ENCODE data around the gene PGA4. TPM values are rescaled to one million over a fixed set of nuclear protein-coding genes. Genes with fewer than 3 reads are reported as not detected.
"Not testable (repeated sequence)": the region's sequence is repeated elsewhere in the genome, so short reads cannot be mapped to it uniquely, and the experiment has no call there.

Gene PGA4
- total and polyA plus RNA-seq, 9 donors: 0.45 to 9.3 (median 1.4) TPM; not detected in 3

DNA sequence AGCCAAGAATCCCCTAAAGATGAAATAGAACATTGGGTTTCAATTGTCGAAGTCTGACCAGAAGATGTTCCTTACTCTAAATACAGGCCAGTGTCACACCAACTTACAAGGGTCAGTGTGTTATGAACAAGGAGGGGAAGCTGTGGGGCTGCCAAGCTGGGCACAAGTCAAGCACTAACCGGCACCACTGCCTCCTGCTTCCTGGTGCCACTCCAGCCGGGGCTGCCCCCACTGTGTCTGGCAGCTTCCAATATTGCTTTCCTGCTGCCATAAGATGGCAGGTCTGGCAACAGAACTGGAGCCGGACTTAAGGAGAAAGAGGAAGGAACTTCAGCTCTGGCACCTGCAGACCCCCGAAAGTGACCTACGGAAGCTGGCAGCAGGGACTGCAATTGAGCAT lies 47.2 kb upstream of the PGA4 start:
- 80 to 86% (median 85%) methylated on average over 6 of the region's 6 CpGs for WGBS, 3 donors

DNA sequence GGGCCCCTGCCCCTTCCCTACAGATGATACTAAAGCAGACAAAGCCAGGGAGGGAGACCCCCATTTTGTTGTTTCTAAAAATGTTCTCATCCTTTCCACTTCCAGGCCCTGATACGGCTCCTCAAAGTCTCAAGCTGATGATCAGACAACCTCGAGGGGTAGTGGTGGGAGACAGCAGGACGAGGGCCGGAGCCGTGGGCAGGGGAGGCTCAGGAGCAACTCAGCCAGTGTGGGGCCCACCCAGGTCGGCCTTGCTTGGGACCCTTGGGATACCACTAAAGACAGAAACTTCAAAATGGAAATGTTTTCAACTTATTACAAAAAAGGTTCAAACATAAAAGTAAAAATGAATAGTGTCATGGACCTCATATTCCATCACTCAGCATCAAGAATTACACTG lies 45.7 kb upstream of the PGA4 start:
- TF ChIP-seq, protein P1, sequence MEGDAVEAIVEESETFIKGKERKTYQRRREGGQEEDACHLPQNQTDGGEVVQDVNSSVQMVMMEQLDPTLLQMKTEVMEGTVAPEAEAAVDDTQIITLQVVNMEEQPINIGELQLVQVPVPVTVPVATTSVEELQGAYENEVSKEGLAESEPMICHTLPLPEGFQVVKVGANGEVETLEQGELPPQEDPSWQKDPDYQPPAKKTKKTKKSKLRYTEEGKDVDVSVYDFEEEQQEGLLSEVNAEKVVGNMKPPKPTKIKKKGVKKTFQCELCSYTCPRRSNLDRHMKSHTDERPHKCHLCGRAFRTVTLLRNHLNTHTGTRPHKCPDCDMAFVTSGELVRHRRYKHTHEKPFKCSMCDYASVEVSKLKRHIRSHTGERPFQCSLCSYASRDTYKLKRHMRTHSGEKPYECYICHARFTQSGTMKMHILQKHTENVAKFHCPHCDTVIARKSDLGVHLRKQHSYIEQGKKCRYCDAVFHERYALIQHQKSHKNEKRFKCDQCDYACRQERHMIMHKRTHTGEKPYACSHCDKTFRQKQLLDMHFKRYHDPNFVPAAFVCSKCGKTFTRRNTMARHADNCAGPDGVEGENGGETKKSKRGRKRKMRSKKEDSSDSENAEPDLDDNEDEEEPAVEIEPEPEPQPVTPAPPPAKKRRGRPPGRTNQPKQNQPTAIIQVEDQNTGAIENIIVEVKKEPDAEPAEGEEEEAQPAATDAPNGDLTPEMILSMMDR (IDR thresholded peaks at IDR 0.05): no peak
- TF ChIP-seq EP300 (IDR thresholded peaks at IDR 0.05): no peak
- no peak for TF ChIP-seq POLR2A (IDR thresholded peaks at IDR 0.05)
- intact Hi-C loops (cut with DNase I): loop anchor here in 1 of 4 donors (10.0 kb wide), 1 partner anchor 342 kb away; no protein-coding TSS in a partner anchor
- H3K4me1 ChIP-seq (ENCODE audit: insufficient read depth): no peaks in the 10 kb centered on the region
- 55 to 57% (median 56%) methylated on average over 6 of the region's 6 CpGs for WGBS, 3 donors
- H3K27me3 ChIP-seq: no peaks in the 10 kb centered on the region
- no peaks in the 10 kb centered on the region for H3K9me3 ChIP-seq
- no peak overlapping the region for H3K4me3 ChIP-seq
- DNase-seq: no peak
- H3K36me3 ChIP-seq: no peaks in the 10 kb centered on the region
- no peak overlapping the region for H3K27ac ChIP-seq

More for the DNA sequence above, 47.2 kb upstream of the PGA4 start:
- no peak overlapping the region for H3K4me3 ChIP-seq
- no peaks in the 10 kb centered on the region for H3K27me3 ChIP-seq
- DNase-seq: no peak
- no peak for TF ChIP-seq POLR2A (IDR thresholded peaks at IDR 0.05)
- TF ChIP-seq, protein P1 (IDR thresholded peaks at IDR 0.05): no peak
- TF ChIP-seq EP300 (IDR thresholded peaks at IDR 0.05): no peak
- no peaks in the 10 kb centered on the region for H3K9me3 ChIP-seq
- H3K27ac ChIP-seq: no peak overlapping the region
- intact Hi-C loops (cut with DNase I): loop anchor here in 1 of 4 donors (10.0 kb wide), 1 partner anchor 340 kb away; no protein-coding TSS in a partner anchor
- no peaks in the 10 kb centered on the region for H3K4me1 ChIP-seq (ENCODE audit: insufficient read depth)
- no peaks in the 10 kb centered on the region for H3K36me3 ChIP-seq

DNA sequence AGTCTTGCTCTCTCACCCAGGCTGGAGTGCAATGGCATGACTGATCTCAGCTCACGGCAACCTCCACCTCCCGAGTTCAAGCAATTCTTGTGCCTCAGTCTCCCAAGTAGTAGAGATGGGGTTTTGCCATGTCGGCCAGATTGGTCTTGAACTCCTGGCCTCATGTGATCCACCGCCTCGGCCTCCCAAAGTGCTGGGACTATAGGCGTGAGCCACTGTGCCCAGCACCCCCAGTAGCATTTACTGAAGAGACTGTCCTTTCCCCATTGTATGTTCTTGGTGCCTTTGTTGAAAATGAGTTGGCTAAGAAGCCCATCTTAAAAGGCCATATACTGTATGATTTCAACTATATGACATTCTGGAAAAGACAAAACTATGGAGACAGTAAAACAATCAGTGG lies 41.9 kb upstream of the PGA4 start:
- intact Hi-C loops (cut with DNase I); H3K27ac ChIP-seq; H3K4me3 ChIP-seq; H3K27me3 ChIP-seq; DNase-seq; H3K4me1 ChIP-seq (ENCODE audit: insufficient read depth); H3K9me3 ChIP-seq; H3K36me3 ChIP-seq: not testable (repeated sequence)
- 89 to 98% (median 93%) methylated on average over 6 of the region's 6 CpGs for WGBS, 3 donors

DNA sequence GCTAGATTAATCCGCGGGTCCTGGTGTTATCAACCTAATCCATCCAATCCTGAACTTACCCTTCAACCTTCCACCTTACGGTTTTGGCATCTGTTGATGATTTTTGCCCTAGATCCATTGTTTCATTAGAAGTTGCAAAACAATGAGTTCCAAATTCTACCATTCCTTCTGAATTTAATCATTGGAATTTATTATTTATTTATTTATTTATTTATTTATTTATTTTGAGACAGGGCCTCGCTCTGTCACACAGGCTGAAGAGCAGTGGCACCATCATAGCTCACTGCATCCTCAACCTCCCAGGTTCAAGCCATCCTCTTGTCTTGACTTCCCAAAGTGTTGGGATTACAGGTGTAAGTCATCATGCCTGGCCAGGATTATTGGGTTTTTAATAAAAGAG lies 40.7 kb upstream of the PGA4 start:
- WGBS, 3 donors: 88 to 95% (median 93%) methylated on average over 4 of the region's 4 CpGs
- Histone ChIP-seq H3K27ac (no peak overlapping the region), H3K27me3 (no peaks in the 10 kb centered on the region), H3K36me3 (no peaks in the 10 kb centered on the region), H3K9me3 (no peaks in the 10 kb centered on the region), H3K4me3 (no peak overlapping the region), H3K4me1 (ENCODE audit: insufficient read depth) (no peaks in the 10 kb centered on the region)
- TF ChIP-seq POLR2A (IDR thresholded peaks at IDR 0.05) (no peak), EP300 (IDR thresholded peaks at IDR 0.05) (no peak)
- TF ChIP-seq, protein P1 (IDR thresholded peaks at IDR 0.05): no peak
- intact Hi-C loops (cut with DNase I): no loop called here
- DNase-seq: no peak

DNA sequence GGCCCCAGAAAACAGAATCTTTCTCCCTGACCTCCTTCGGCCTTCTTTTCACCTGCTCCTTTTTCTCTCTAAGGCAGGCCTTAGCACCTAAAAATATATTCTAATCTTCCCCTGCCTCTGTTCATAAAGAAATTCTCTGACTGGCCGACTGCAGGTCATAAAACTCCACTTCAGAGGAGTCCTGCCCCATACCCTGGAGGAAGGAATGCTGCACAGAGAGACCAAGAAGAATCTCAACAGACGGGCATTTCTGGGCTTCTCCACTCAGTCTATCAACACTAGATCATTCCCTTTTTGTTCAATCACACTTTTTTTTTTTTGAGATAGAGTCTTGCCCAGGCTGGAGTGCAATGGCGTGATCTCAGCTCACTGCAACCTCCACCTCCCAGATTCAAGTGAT lies 38.5 kb upstream of the PGA4 start:
- no peaks in the 10 kb centered on the region for H3K4me1 ChIP-seq (ENCODE audit: insufficient read depth)
- H3K27me3 ChIP-seq: no peaks in the 10 kb centered on the region
- WGBS, 3 donors: 78 to 84% (median 82%) methylated on average over 4 of the region's 4 CpGs
- TF ChIP-seq POLR2A (IDR thresholded peaks at IDR 0.05) (no peak), EP300 (IDR thresholded peaks at IDR 0.05) (no peak)
- TF ChIP-seq, protein P1 (IDR thresholded peaks at IDR 0.05): no peak
- no peaks in the 10 kb centered on the region for H3K36me3 ChIP-seq
- no peak overlapping the region for H3K27ac ChIP-seq
- no peak for DNase-seq
- no peaks in the 10 kb centered on the region for H3K9me3 ChIP-seq
- intact Hi-C loops (cut with DNase I): no loop called here
- no peak overlapping the region for H3K4me3 ChIP-seq

All from ovary (tissue), 9 donors.